ENCODE measurements around the gene NUP214.

NUP214 gene

GRCh38 chr9:131096269-131097125 lies 28.9 kb upstream of the NUP214 start, which contains the start of gene AIF1L (continued):
- no peak for TF ChIP-seq ZNF580 (tag by site-specific recombination; IDR thresholded peaks at IDR 0.05)
- no peak for TF ChIP-seq ZFP37 (tag by site-specific recombination; IDR thresholded peaks at IDR 0.05)
- TF ChIP-seq HIC1 (tag by site-specific recombination; IDR thresholded peaks at IDR 0.05), result 0 out of 2 replicates have a peak, but pooled peaks have one; percentile 34
- TF ChIP-seq ZNF174 (tag by site-specific recombination; IDR thresholded peaks at IDR 0.05), result no peak
- no peak for TF ChIP-seq ZSCAN23 (tag by site-specific recombination; IDR thresholded peaks at IDR 0.05)
- no peak for TF ChIP-seq ZNF140 (tag by site-specific recombination; IDR thresholded peaks at IDR 0.05)
- no peak for TF ChIP-seq BCL11B (tag by site-specific recombination; IDR thresholded peaks at IDR 0.05; ENCODE audit: low read depth)
- no peak for TF ChIP-seq ZNF791 (tag by site-specific recombination; IDR thresholded peaks at IDR 0.05)
- TF ChIP-seq SCRT1 (tag by site-specific recombination; IDR thresholded peaks at IDR 0.05; ENCODE audit: borderline replicate concordance), result no peak
- TF ChIP-seq, protein P1, sequence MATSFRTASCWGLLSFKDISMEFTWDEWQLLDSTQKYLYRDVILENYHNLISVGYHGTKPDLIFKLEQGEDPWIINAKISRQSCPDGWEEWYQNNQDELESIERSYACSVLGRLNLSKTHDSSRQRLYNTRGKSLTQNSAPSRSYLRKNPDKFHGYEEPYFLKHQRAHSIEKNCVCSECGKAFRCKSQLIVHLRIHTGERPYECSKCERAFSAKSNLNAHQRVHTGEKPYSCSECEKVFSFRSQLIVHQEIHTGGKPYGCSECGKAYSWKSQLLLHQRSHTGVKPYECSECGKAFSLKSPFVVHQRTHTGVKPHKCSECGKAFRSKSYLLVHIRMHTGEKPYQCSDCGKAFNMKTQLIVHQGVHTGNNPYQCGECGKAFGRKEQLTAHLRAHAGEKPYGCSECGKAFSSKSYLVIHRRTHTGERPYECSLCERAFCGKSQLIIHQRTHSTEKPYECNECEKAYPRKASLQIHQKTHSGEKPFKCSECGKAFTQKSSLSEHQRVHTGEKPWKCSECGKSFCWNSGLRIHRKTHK (tag by site-specific recombination; IDR thresholded peaks at IDR 0.05), result no peak
- TF ChIP-seq, protein P2, sequence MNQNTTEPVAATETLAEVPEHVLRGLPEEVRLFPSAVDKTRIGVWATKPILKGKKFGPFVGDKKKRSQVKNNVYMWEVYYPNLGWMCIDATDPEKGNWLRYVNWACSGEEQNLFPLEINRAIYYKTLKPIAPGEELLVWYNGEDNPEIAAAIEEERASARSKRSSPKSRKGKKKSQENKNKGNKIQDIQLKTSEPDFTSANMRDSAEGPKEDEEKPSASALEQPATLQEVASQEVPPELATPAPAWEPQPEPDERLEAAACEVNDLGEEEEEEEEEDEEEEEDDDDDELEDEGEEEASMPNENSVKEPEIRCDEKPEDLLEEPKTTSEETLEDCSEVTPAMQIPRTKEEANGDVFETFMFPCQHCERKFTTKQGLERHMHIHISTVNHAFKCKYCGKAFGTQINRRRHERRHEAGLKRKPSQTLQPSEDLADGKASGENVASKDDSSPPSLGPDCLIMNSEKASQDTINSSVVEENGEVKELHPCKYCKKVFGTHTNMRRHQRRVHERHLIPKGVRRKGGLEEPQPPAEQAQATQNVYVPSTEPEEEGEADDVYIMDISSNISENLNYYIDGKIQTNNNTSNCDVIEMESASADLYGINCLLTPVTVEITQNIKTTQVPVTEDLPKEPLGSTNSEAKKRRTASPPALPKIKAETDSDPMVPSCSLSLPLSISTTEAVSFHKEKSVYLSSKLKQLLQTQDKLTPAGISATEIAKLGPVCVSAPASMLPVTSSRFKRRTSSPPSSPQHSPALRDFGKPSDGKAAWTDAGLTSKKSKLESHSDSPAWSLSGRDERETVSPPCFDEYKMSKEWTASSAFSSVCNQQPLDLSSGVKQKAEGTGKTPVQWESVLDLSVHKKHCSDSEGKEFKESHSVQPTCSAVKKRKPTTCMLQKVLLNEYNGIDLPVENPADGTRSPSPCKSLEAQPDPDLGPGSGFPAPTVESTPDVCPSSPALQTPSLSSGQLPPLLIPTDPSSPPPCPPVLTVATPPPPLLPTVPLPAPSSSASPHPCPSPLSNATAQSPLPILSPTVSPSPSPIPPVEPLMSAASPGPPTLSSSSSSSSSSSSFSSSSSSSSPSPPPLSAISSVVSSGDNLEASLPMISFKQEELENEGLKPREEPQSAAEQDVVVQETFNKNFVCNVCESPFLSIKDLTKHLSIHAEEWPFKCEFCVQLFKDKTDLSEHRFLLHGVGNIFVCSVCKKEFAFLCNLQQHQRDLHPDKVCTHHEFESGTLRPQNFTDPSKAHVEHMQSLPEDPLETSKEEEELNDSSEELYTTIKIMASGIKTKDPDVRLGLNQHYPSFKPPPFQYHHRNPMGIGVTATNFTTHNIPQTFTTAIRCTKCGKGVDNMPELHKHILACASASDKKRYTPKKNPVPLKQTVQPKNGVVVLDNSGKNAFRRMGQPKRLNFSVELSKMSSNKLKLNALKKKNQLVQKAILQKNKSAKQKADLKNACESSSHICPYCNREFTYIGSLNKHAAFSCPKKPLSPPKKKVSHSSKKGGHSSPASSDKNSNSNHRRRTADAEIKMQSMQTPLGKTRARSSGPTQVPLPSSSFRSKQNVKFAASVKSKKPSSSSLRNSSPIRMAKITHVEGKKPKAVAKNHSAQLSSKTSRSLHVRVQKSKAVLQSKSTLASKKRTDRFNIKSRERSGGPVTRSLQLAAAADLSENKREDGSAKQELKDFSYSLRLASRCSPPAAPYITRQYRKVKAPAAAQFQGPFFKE (tag by site-specific recombination; IDR thresholded peaks at IDR 0.05; ENCODE audit: borderline replicate concordance), result no peak
- no peak; the same call in 1 of the 2 replicates for TF ChIP-seq ZNF366 (tag by site-specific recombination; conservative IDR thresholded peaks at IDR 0.05)
- TF ChIP-seq ZNF560 (tag by site-specific recombination; IDR thresholded peaks at IDR 0.05; ENCODE audit: borderline replicate concordance), result no peak
- TF ChIP-seq ZNF138 (tag by site-specific recombination; IDR thresholded peaks at IDR 0.05; ENCODE audit: borderline replicate concordance), result no peak
- no peak for TF ChIP-seq ZNF37A (tag by site-specific recombination; IDR thresholded peaks at IDR 0.05)
- TF ChIP-seq SCRT2 (tag by site-specific recombination; IDR thresholded peaks at IDR 0.05), result peak; percentile 98
- no peak for TF ChIP-seq GFI1B (tag by site-specific recombination; IDR thresholded peaks at IDR 0.05)
- TF ChIP-seq TCF7L2 (IDR thresholded peaks at IDR 0.05; ENCODE audit: borderline replicate concordance, low read depth, low read length), result no peak
- TF ChIP-seq, protein P3, sequence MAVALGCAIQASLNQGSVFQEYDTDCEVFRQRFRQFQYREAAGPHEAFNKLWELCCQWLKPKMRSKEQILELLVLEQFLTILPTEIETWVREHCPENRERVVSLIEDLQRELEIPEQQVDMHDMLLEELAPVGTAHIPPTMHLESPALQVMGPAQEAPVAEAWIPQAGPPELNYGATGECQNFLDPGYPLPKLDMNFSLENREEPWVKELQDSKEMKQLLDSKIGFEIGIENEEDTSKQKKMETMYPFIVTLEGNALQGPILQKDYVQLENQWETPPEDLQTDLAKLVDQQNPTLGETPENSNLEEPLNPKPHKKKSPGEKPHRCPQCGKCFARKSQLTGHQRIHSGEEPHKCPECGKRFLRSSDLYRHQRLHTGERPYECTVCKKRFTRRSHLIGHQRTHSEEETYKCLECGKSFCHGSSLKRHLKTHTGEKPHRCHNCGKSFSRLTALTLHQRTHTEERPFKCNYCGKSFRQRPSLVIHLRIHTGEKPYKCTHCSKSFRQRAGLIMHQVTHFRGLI (tag by site-specific recombination; IDR thresholded peaks at IDR 0.05), result 0 out of 2 replicates have a peak, but pooled peaks have one; percentile 12
- TF ChIP-seq ZNF112 (tag by site-specific recombination; IDR thresholded peaks at IDR 0.05), result no peak
- no peak for TF ChIP-seq ZNF747 (tag by site-specific recombination; IDR thresholded peaks at IDR 0.05)
- TF ChIP-seq ZFHX2 (tag by site-specific recombination; conservative IDR thresholded peaks at IDR 0.05), result peak; percentile 99
- TF ChIP-seq ZNF146 (tag by site-specific recombination; IDR thresholded peaks at IDR 0.05), result no peak
- no peak for TF ChIP-seq ZNF211 (tag by site-specific recombination; IDR thresholded peaks at IDR 0.05; ENCODE audit: low read depth)
- no peak for TF ChIP-seq REPIN1 (tag by site-specific recombination; IDR thresholded peaks at IDR 0.05; ENCODE audit: low read depth)
- TF ChIP-seq KLF10 (tag by site-specific recombination; IDR thresholded peaks at IDR 0.05), result peak; percentile 68
- no peak for TF ChIP-seq ZNF18 (tag by site-specific recombination; IDR thresholded peaks at IDR 0.05)
